ENCODE measurements around the gene FTCD. TPM values are rescaled to one million over a fixed set of nuclear protein-coding genes. Genes with fewer than 3 reads are reported as not detected.

The FTCD gene
- total RNA-seq, 1 experiment from 2014 or later, result 0.40 TPM

DNA sequence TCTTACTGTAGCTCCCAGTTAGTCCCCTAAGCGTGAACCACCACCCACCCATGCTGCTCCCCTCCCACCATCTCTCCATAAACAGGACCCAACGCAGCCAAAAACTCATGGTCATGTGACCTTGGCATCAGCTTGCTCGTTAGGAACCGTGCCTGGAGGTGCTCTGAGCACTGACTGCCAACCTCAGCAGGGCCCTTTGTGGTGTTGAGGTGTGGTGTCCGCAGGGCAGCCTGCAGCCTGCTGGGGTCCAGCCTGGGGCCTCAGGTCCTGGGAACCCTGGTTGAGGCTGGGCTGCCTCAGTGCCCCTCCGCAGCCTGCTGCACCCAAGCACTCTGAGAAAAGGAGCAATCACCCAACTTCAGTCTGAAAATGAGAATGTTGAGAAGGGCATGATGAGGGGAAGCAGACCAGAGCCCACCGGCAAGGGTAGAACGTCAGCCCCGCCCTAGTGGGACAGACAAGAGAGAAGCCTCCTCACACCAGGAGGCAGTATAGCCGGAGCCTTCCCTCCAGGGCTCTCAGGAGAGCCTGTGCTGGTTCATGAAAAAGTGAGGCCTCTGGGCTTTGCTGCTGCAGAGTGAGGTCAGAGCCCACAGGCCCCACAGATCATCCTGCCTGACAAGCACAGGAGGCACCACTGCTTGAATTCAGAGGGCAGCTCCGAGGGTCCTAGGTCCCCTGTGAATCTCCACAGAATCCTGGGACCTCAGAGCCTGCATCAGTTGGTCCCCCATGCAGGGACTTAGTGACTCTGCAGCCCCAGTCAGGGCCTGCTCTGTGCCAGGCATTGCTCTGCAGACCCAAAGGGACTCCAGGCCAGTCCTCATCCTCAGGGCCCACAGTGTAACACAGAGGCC is 62.3 kb downstream of the FTCD start:
- no peak overlapping the region for H3K9ac ChIP-seq (ENCODE audit: low read length)

DNA sequence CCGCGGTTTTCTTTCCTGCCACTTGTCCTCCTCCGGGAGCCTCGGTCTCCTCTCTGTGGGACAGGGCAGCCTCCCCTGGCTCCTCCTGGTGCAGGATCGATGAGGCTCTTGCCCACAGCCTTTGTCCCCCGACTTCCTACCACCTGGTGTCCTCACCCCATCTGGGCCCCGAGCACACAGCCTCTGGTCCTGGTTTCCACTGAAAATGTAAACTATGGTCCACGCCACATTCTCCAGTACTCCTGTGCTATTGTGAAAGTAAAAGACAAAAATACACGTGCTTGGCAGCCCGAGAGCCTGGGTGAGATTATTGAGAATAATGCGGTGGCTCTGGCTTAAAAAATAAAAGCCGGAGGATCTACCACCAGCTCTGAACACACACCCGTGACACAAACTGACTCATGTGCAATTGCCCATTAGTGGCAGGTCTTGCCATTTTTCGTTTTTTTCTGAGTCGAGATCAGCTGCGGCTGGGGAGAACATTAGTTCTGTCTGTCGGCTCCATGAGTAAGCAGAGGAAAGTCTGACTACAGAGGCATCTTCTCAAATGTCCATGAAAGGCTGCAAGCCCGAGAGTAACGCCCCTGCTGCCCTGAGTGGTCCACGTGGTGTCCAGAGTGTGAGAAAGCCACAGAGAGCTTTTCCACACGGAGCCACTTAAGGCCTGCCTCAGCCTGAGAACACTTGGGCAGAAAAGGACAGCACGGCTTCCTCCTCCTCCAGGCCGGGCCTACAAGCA is 63.2 kb downstream of the FTCD start:
- Histone ChIP-seq H3K27ac (ENCODE audit: low read length) (no peak overlapping the region), H3K79me2 (ENCODE audit: low read length) (no peaks in the 10 kb centered on the region), H4K20me1 (ENCODE audit: low read length) (no peaks in the 10 kb centered on the region), H3K9ac (ENCODE audit: low read length) (no peak overlapping the region), H3F3A (ENCODE audit: low read length, unreplicated experiment) (no peaks in the 10 kb centered on the region), H3K9me3 (ENCODE audit: low read length) (no peaks in the 10 kb centered on the region), H3K36me3 (ENCODE audit: low read depth, low read length) (no peaks in the 10 kb centered on the region), H2AFZ (ENCODE audit: low read length) (no peak overlapping the region), H3K4me1 (ENCODE audit: insufficient read depth, low read length) (peaks cover 4% of the 10 kb centered on the region; the same call in 1 of the 2 replicates), H3K4me2 (ENCODE audit: low read length) (no peak overlapping the region), H3K27me3 (ENCODE audit: low read length) (no peaks in the 10 kb centered on the region), H3K9me2 (replicated peaks; ENCODE audit: low read length) (no peaks in the 10 kb centered on the region), H3K4me3 (ENCODE audit: low read length) (no peak overlapping the region)
- ATAC-seq (no peak), DNase-seq (no peak)
- TF ChIP-seq EZH2 (IDR thresholded peaks at IDR 0.05; ENCODE audit: low read length, unreplicated experiment) (no peak), EZH2phosphoT487 (IDR thresholded peaks at IDR 0.05; ENCODE audit: borderline replicate concordance, low read length) (no peak)
- TF ChIP-seq, protein P1, sequence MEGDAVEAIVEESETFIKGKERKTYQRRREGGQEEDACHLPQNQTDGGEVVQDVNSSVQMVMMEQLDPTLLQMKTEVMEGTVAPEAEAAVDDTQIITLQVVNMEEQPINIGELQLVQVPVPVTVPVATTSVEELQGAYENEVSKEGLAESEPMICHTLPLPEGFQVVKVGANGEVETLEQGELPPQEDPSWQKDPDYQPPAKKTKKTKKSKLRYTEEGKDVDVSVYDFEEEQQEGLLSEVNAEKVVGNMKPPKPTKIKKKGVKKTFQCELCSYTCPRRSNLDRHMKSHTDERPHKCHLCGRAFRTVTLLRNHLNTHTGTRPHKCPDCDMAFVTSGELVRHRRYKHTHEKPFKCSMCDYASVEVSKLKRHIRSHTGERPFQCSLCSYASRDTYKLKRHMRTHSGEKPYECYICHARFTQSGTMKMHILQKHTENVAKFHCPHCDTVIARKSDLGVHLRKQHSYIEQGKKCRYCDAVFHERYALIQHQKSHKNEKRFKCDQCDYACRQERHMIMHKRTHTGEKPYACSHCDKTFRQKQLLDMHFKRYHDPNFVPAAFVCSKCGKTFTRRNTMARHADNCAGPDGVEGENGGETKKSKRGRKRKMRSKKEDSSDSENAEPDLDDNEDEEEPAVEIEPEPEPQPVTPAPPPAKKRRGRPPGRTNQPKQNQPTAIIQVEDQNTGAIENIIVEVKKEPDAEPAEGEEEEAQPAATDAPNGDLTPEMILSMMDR (conservative IDR thresholded peaks at IDR 0.05; ENCODE audit: low read depth, low read length), result no peak
- POLR2A ChIA-PET (ENCODE audit: unreplicated experiment), result no interaction called here
- intact Hi-C loops (cut with micrococcal nuclease), result no loop called here
- BruUV-seq (replicated peaks), result no TSS peak
- CTCF ChIA-PET, result no interaction called here

More for the DNA sequence above, 62.3 kb downstream of the FTCD start:
- CTCF ChIA-PET, result no interaction called here
- ATAC-seq (no peak), DNase-seq (no peak)
- no peaks in the 10 kb centered on the region for H4K20me1 ChIP-seq (ENCODE audit: low read length)
- H3F3A ChIP-seq (ENCODE audit: low read length, unreplicated experiment), result no peaks in the 10 kb centered on the region
- H3K36me3 ChIP-seq (ENCODE audit: low read depth, low read length), result no peaks in the 10 kb centered on the region
- no peak for TF ChIP-seq EZH2phosphoT487 (IDR thresholded peaks at IDR 0.05; ENCODE audit: borderline replicate concordance, low read length)
- H2AFZ ChIP-seq (ENCODE audit: low read length), result no peak overlapping the region
- no peak overlapping the region for H3K4me2 ChIP-seq (ENCODE audit: low read length)
- BruUV-seq (replicated peaks), result no TSS peak
- H3K27ac ChIP-seq (ENCODE audit: low read length), result no peak overlapping the region
- intact Hi-C loops (cut with micrococcal nuclease), result no loop called here
- no peak overlapping the region for H3K4me3 ChIP-seq (ENCODE audit: low read length)
- no peaks in the 10 kb centered on the region for H3K9me3 ChIP-seq (ENCODE audit: low read length)
- H3K27me3 ChIP-seq (ENCODE audit: low read length), result no peaks in the 10 kb centered on the region
- no peaks in the 10 kb centered on the region for H3K79me2 ChIP-seq (ENCODE audit: low read length)
- H3K9me2 ChIP-seq (replicated peaks; ENCODE audit: low read length), result no peaks in the 10 kb centered on the region
- peaks cover 8% of the 10 kb centered on the region; the same call in 1 of the 2 replicates for H3K4me1 ChIP-seq (ENCODE audit: insufficient read depth, low read length)
- POLR2A ChIA-PET (ENCODE audit: unreplicated experiment), result no interaction called here

DNA sequence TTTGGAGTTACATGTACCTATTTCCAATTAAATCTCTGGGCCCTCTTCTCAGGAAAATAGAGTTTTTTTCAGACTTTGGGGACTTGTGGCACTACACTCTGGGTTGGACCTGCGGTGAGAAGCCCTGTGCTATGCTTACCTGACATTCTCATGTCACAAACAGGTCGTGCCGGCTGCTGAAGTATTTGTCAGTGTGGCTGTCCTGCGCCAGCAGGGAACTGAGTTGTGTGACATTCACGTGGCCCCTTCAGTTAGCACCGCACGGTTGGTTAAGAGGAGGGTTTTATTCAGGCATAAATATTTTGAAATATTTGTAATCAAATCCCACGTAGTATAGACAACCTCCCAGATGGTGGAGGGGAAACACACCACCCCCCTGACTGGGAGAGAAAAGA is 63.8 kb downstream of the FTCD start:
- intact Hi-C loops (cut with micrococcal nuclease), result no loop called here
- TF ChIP-seq, protein P1 (conservative IDR thresholded peaks at IDR 0.05; ENCODE audit: low read depth, low read length), result no peak
- TF ChIP-seq EZH2phosphoT487 (IDR thresholded peaks at IDR 0.05; ENCODE audit: borderline replicate concordance, low read length) (no peak), EZH2 (IDR thresholded peaks at IDR 0.05; ENCODE audit: low read length, unreplicated experiment) (no peak)
- H3K9me2 ChIP-seq (replicated peaks; ENCODE audit: low read length), result no peaks in the 10 kb centered on the region
- no peaks in the 10 kb centered on the region for H3K27me3 ChIP-seq (ENCODE audit: low read length)
- CTCF ChIA-PET, result no interaction called here
- no peak overlapping the region for H3K27ac ChIP-seq (ENCODE audit: low read length)
- H3K36me3 ChIP-seq (ENCODE audit: low read depth, low read length), result no peaks in the 10 kb centered on the region
- H3K4me2 ChIP-seq (ENCODE audit: low read length), result no peak overlapping the region
- no peaks in the 10 kb centered on the region for H3K9me3 ChIP-seq (ENCODE audit: low read length)
- no peaks in the 10 kb centered on the region for H4K20me1 ChIP-seq (ENCODE audit: low read length)
- no peaks in the 10 kb centered on the region for H3K79me2 ChIP-seq (ENCODE audit: low read length)
- no peak for ATAC-seq
- DNase-seq, result no peak
- H2AFZ ChIP-seq (ENCODE audit: low read length), result no peak overlapping the region
- H3K4me3 ChIP-seq (ENCODE audit: low read length), result no peak overlapping the region
- no peaks in the 10 kb centered on the region for H3K4me1 ChIP-seq (ENCODE audit: insufficient read depth, low read length)
- no peak overlapping the region for H3K9ac ChIP-seq (ENCODE audit: low read length)
- no TSS peak for BruUV-seq (replicated peaks)
- POLR2A ChIA-PET (ENCODE audit: unreplicated experiment), result no interaction called here
- no peaks in the 10 kb centered on the region for H3F3A ChIP-seq (ENCODE audit: low read length, unreplicated experiment)
